22Rv1 (cell line): ENCODE measurements around the gene HOTAIR.

Source experiments
- CTCF ChIP-seq: fragments of 450-650 bp; IDR thresholded peaks from 2 replicates; pipeline ENCODE4 v1.5.1; 2017; ENCODE audit warnings: mild to moderate bottlenecking
- ZFX ChIP-seq: fragments of 450-650 bp; IDR thresholded peaks from 2 replicates; pipeline ENCODE4 v1.6.1; 2017; ENCODE audit warnings: antibody characterized with exemption, borderline replicate concordance

GRCh38 chr12:53951577-53952334, 23.0 kb downstream of the HOTAIR start:
- TF ChIP-seq CTCF (no peak), ZFX (no peak)
